H9 (cell line): ENCODE measurements around the gene SATL1. TPM values are rescaled to one million over a fixed set of nuclear protein-coding genes. Genes with fewer than 3 reads are reported as not detected.

Source experiments
- DNase-seq: peaks from one replicate; pipeline ENCODE4 v3.0.0-alpha.2; 2017
- H2AFZ ChIP-seq: one replicate; pipeline ENCODE4 v1.6.1; 2013; ENCODE audit warnings: mild to moderate bottlenecking, low read length, control low read depth, moderate library complexity
- H2AK5ac ChIP-seq: 2 replicates; pipeline ENCODE4 v1.6.1; 2013; ENCODE audit warnings: low read length, control low read depth, mixed read lengths; ENCODE audit not compliant: insufficient read length
- H2BK120ac ChIP-seq: one replicate; pipeline ENCODE4 v1.6.1; 2013; ENCODE audit warnings: low read depth, mild to moderate bottlenecking, low read length, control low read depth, inconsistent platforms; ENCODE audit not compliant: poor library complexity, severe bottlenecking
- H2BK12ac ChIP-seq: 2 replicates; pipeline ENCODE4 v1.6.1; 2013; ENCODE audit warnings: low read length, control low read depth, mixed read lengths, low read depth; ENCODE audit not compliant: insufficient read length
- H2BK15ac ChIP-seq: 2 replicates; pipeline ENCODE4 v1.6.1; 2013; ENCODE audit warnings: low read depth, low read length, control low read depth
- H2BK20ac ChIP-seq: one replicate; pipeline ENCODE4 v1.6.1; 2013; ENCODE audit warnings: low read depth, mild to moderate bottlenecking, low read length, control low read depth, inconsistent platforms; ENCODE audit not compliant: poor library complexity, severe bottlenecking
- H2BK5ac ChIP-seq: 2 replicates; pipeline ENCODE4 v1.6.1; 2013; ENCODE audit warnings: low read length, control low read depth, mixed read lengths; ENCODE audit not compliant: insufficient read length
- H3K14ac ChIP-seq: 2 replicates; pipeline ENCODE4 v1.6.1; 2013; ENCODE audit warnings: low read length, control low read depth; ENCODE audit not compliant: insufficient read depth
- H3K18ac ChIP-seq: 2 replicates; pipeline ENCODE4 v1.6.1; 2013; ENCODE audit warnings: low read depth, mild to moderate bottlenecking, mixed read lengths, low read length, control low read depth; ENCODE audit not compliant: insufficient read length
- H3K23ac ChIP-seq: 2 replicates; pipeline ENCODE4 v1.6.1; 2013; ENCODE audit warnings: low read length, control low read depth, mixed read lengths, low read depth; ENCODE audit not compliant: insufficient read length
- H3K23me2 ChIP-seq: 2 replicates; pipeline ENCODE4 v1.6.1; 2013; ENCODE audit warnings: low read depth, mild to moderate bottlenecking, mixed read lengths, low read length, control low read depth; ENCODE audit not compliant: insufficient read length, poor library complexity, severe bottlenecking
- H3K27ac ChIP-seq: 2 replicates; pipeline ENCODE4 v1.5.1; 2013; ENCODE audit warnings: low read length, control low read depth, mixed read lengths, low read depth; ENCODE audit not compliant: insufficient read length
- H3K27me3 ChIP-seq: 2 replicates; pipeline ENCODE4 v1.6.1; 2013; ENCODE audit warnings: low read length, control low read depth, inconsistent platforms; ENCODE audit not compliant: insufficient read depth
- H3K4ac ChIP-seq: 2 replicates; pipeline ENCODE4 v1.6.1; 2013; ENCODE audit warnings: low read depth, mild to moderate bottlenecking, control low read depth, inconsistent platforms, low read length, moderate library complexity
- H3K4me1 ChIP-seq: 2 replicates; pipeline ENCODE4 v1.6.1; 2013; ENCODE audit warnings: low read length, control low read depth, inconsistent platforms; ENCODE audit not compliant: insufficient read depth
- H3K4me2 ChIP-seq: 2 replicates; pipeline ENCODE4 v1.6.1; 2013; ENCODE audit warnings: low read length, control low read depth, mixed read lengths; ENCODE audit not compliant: insufficient read length, insufficient read depth
- H3K56ac ChIP-seq: 2 replicates; pipeline ENCODE4 v1.6.1; 2013; ENCODE audit warnings: low read depth, mild to moderate bottlenecking, mixed read lengths, low read length, control low read depth; ENCODE audit not compliant: insufficient read length
- H3K79me1 ChIP-seq: 2 replicates; pipeline ENCODE4 v1.6.1; 2013; ENCODE audit warnings: low read depth, mild to moderate bottlenecking, moderate library complexity, low read length, control low read depth, inconsistent platforms; ENCODE audit not compliant: insufficient read depth, poor library complexity, severe bottlenecking
- H3K79me2 ChIP-seq: 2 replicates; pipeline ENCODE4 v1.6.1; 2013; ENCODE audit warnings: low read length, control low read depth, inconsistent platforms; ENCODE audit not compliant: insufficient read depth
- H3K9ac ChIP-seq: 2 replicates; pipeline ENCODE4 v1.6.1; 2013; ENCODE audit warnings: low read length, control low read depth, mixed read lengths; ENCODE audit not compliant: insufficient read length; ENCODE audit errors: extremely low read depth
- H3K9me3 ChIP-seq: one replicate; pipeline ENCODE4 v1.6.1; 2013; ENCODE audit warnings: low read depth, low read length, inconsistent platforms; ENCODE audit not compliant: control insufficient read depth
- H3T11ph ChIP-seq: one replicate; pipeline ENCODE4 v1.6.1; 2013; ENCODE audit warnings: mild to moderate bottlenecking, low read length, control low read depth, inconsistent platforms
- H4K20me1 ChIP-seq: one replicate; pipeline ENCODE4 v1.6.1; 2013; ENCODE audit not compliant: control insufficient read depth, insufficient read length, insufficient read depth
- H4K5ac ChIP-seq: 2 replicates; pipeline ENCODE4 v1.6.1; 2013; ENCODE audit warnings: low read depth, mild to moderate bottlenecking, mixed read lengths, low read length, control low read depth; ENCODE audit not compliant: insufficient read length
- H4K8ac ChIP-seq: replicated peaks from 2 replicates; pipeline ENCODE4 v1.6.1; 2013; ENCODE audit warnings: low read length, control low read depth, mixed read lengths, low read depth; ENCODE audit not compliant: insufficient read length
- H4K91ac ChIP-seq: 2 replicates; pipeline ENCODE4 v1.6.1; 2013; ENCODE audit warnings: low read depth, mild to moderate bottlenecking, moderate library complexity, mixed read lengths, low read length, control low read depth; ENCODE audit not compliant: insufficient read length
- H3K27ac Mint-ChIP-seq, 3 experiments: 2 replicates in 2 of 3; 3 replicates in 1 of 3; pipeline ENCODE4 v1.8.0; 2020 to 2021; ENCODE audit warnings: mixed read lengths in 3 of 3, mild to moderate bottlenecking in 1 of 3, moderate library complexity in 1 of 3
- H3K27me3 Mint-ChIP-seq: 2 replicates; pipeline ENCODE4 v1.8.0; 2021; ENCODE audit warnings: low read depth, mild to moderate bottlenecking, moderate library complexity, mixed read lengths
- H3K36me3 Mint-ChIP-seq, 3 experiments: 2 replicates in 2 of 3; 3 replicates in 1 of 3; pipeline ENCODE4 v1.8.0; 2020 to 2021; ENCODE audit warnings: low read depth in 3 of 3, mixed read lengths in 3 of 3; ENCODE audit not compliant: insufficient read depth in 1 of 3
- H3K4me1 Mint-ChIP-seq, 2 experiments: 2 replicates each; pipeline ENCODE4 v1.8.0; 2020; ENCODE audit warnings: mixed read lengths in 2 of 2
- H3K4me3 Mint-ChIP-seq, 2 experiments: 2 replicates in 1 of 2; 3 replicates in 1 of 2; pipeline ENCODE4 v1.8.0; 2020 to 2021; ENCODE audit warnings: mild to moderate bottlenecking in 2 of 2, mixed read lengths in 2 of 2, moderate library complexity in 1 of 2
- H3K9me3 Mint-ChIP-seq, 2 experiments: 2 replicates in 1 of 2; 3 replicates in 1 of 2; pipeline ENCODE4 v1.8.0; 2020; ENCODE audit warnings: mild to moderate bottlenecking in 2 of 2, mixed read lengths in 2 of 2, moderate library complexity in 1 of 2
- WGBS: extraction: QIAGEN DNeasy Blood & Tissue Kit; methylation state at CpG from one replicate; pipeline ENCODE4 v1.1.7; 2013; ENCODE audit warnings: missing lambda C conversion rate, low lambda C conversion rate, mixed read lengths; ENCODE audit not compliant: insufficient read length; ENCODE audit errors: extremely low coverage; 5-methylcytosine and 5-hydroxymethylcytosine counted together
- total RNA-seq: library from RNA; stranded (reverse); gene quantifications from 2 replicates; pipeline ENCODE4 v1.2.1, GENCODE V29; 2021
- TF ChIP-seq, protein P1 (sequence below): fragments of 200-600 bp; sonication (generic); conservative IDR thresholded peaks from 3 replicates; pipeline ENCODE4 v1.8.0; 2021; ENCODE audit warnings: antibody characterized with exemption, mild to moderate bottlenecking

The SATL1 gene
- total RNA-seq, 1 experiment from 2014 or later: 0.31 TPM

DNA sequence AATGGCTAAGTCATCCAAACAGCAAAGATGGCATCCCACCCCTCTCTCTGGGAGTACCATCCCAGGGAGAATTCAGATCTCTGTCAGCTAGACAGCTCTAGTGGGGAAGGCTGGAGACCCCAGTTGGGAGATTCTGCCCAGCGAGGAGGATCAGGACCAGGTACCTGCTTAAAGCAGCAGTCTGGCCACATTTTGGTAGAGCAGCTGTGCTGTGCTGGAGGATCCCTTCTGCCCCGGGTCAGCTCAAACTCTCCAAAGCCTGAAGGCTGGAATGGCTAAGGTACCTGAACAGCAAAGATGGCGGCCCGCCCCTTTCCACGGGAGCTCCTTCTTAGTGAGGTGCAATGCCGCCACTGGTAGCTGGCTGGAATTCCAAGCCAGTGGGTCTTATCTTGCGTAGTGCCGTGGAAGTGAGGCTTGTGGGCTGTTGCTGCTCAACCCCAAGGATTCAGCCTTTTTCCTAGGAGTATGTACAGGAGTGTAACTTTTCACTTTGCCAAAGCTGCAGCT, 40.1 kb downstream of the SATL1 start:
- Histone ChIP-seq H2BK15ac (no peak overlapping the region), H4K8ac (no peak overlapping the region), H3K9me3 (peaks cover 24% of the 10 kb centered on the region), H3K79me2 (no peaks in the 10 kb centered on the region), H3K27me3 (no peaks in the 10 kb centered on the region), H3K4ac (no peak overlapping the region), H3K4me2 (no peak overlapping the region), H4K91ac (no peak overlapping the region), H3K23me2 (no peaks in the 10 kb centered on the region), H3K9ac (no peak overlapping the region), H3K14ac (no peak overlapping the region), H2BK12ac (no peak overlapping the region), H3K27ac (no peak overlapping the region), H2BK120ac (no peak overlapping the region), H3K56ac (no peak overlapping the region), H2BK20ac (no peak overlapping the region), H2BK5ac (no peak overlapping the region), H3K23ac (no peak overlapping the region), H3K79me1 (no peaks in the 10 kb centered on the region), H4K5ac (no peak overlapping the region), H2AFZ (no peak overlapping the region), H3T11ph (no peak overlapping the region), H2AK5ac (no peak overlapping the region), H3K4me1 (no peaks in the 10 kb centered on the region), H4K20me1 (no peaks in the 10 kb centered on the region), H3K18ac (no peak overlapping the region)
- no peak overlapping the region for H3K4me3 Mint-ChIP-seq
- H3K4me1 Mint-ChIP-seq: no peaks in the 10 kb centered on the region
- H3K9me3 Mint-ChIP-seq: peaks cover 36 to 45% of the 10 kb centered on the region in 2 experiments
- no CpG with 5 or more reads among the region's 8 CpGs for WGBS
- H3K36me3 Mint-ChIP-seq: peaks cover 0 to 6% (median 0%) of the 10 kb centered on the region in 3 experiments; a peak in 2 of 7 replicates
- DNase-seq: no peak
- H3K27me3 Mint-ChIP-seq: no peaks in the 10 kb centered on the region; the same call in 1 of the 2 replicates
- no peak overlapping the region for H3K27ac Mint-ChIP-seq
- TF ChIP-seq, protein P1, sequence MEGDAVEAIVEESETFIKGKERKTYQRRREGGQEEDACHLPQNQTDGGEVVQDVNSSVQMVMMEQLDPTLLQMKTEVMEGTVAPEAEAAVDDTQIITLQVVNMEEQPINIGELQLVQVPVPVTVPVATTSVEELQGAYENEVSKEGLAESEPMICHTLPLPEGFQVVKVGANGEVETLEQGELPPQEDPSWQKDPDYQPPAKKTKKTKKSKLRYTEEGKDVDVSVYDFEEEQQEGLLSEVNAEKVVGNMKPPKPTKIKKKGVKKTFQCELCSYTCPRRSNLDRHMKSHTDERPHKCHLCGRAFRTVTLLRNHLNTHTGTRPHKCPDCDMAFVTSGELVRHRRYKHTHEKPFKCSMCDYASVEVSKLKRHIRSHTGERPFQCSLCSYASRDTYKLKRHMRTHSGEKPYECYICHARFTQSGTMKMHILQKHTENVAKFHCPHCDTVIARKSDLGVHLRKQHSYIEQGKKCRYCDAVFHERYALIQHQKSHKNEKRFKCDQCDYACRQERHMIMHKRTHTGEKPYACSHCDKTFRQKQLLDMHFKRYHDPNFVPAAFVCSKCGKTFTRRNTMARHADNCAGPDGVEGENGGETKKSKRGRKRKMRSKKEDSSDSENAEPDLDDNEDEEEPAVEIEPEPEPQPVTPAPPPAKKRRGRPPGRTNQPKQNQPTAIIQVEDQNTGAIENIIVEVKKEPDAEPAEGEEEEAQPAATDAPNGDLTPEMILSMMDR: no peak
